NCI-H524 (cell line): ENCODE results near the gene VAMP1.
"Not testable (repeated sequence)": the region's sequence is repeated elsewhere in the genome, so short reads cannot be mapped to it uniquely, and the experiment has no call there.

Experiments used
- DNase-seq, 2 experiments: peaks; one replicate each; lab custom pipeline; 2025; lab: John Stamatoyannopoulos, UW

Gene VAMP1

GRCh38 chr12:6470375-6471163, at the start of gene VAMP1:
TSS of gene VAMP1 (minus strand) at chr12:6470677. CDS start at chr12:6470531, 146 bp downstream.
- DNase-seq, result peak; percentile 88 to 94

GRCh38 chr12:6520186-6520585, 49.7 kb upstream of the VAMP1 start:
- no peak for DNase-seq

GRCh38 chr12:6508087-6508486, 37.6 kb upstream of the VAMP1 start:
- DNase-seq, result no peak

- DNase-seq, result no peak
Measured at GRCh38 chr12:6507102-6507998, 36.9 kb upstream of the VAMP1 start.

- no peak for DNase-seq
Measured at GRCh38 chr12:6500466-6500865, 30.0 kb upstream of the VAMP1 start.

- not testable (repeated sequence) for DNase-seq
Measured at GRCh38 chr12:6497291-6497690, 26.8 kb upstream of the VAMP1 start.

GRCh38 chr12:6494968-6495367, 24.5 kb upstream of the VAMP1 start:
- no peak for DNase-seq

GRCh38 chr12:6494258-6494743, 23.8 kb upstream of the VAMP1 start:
- DNase-seq, result peak in 1 of 2 experiments; percentile 25

- peak; percentile 92 to 96 for DNase-seq
Measured at GRCh38 chr12:6493497-6494257, 23.2 kb upstream of the VAMP1 start, which contains the start of gene NCAPD2. TSS of gene NCAPD2 (plus strand) at chr12:6494102. CDS start at chr12:6495099, 997 bp downstream.

- DNase-seq, result peak; percentile 81 to 92
Measured at GRCh38 chr12:6492838-6493496, 22.5 kb upstream of the VAMP1 start, which contains the start of gene MRPL51. TSS of gene MRPL51 (minus strand) at chr12:6493262. CDS start at chr12:6493136, 126 bp downstream.

GRCh38 chr12:6490673-6491072, 20.2 kb upstream of the VAMP1 start:
- not testable (repeated sequence) for DNase-seq

- no peak for DNase-seq
Measured at GRCh38 chr12:6489449-6489848, 19.0 kb upstream of the VAMP1 start.

- DNase-seq, result no peak
Measured at GRCh38 chr12:6488240-6488639, 17.8 kb upstream of the VAMP1 start.

- no peak for DNase-seq
Measured at GRCh38 chr12:6478416-6478815, 7.9 kb upstream of the VAMP1 start.

GRCh38 chr12:6477601-6478377, 7.3 kb upstream of the VAMP1 start:
- not testable (repeated sequence) for DNase-seq

- DNase-seq, result no peak
Measured at GRCh38 chr12:6476489-6476888, 6.0 kb upstream of the VAMP1 start.

GRCh38 chr12:6475233-6475975, 4.9 kb upstream of the VAMP1 start:
- DNase-seq, result not testable (repeated sequence)

GRCh38 chr12:6472491-6472890, 2.0 kb upstream of the VAMP1 start:
- no peak for DNase-seq

- DNase-seq, result no peak
Measured at GRCh38 chr12:6471989-6472360, 1.5 kb upstream of the VAMP1 start.
